Muscle of leg (tissue), 11 donors: Measurements from ENCODE around the gene DOCK2. TPM values are rescaled to one million over a fixed set of nuclear protein-coding genes. Genes with fewer than 3 reads are reported as not detected.
"Not testable (repeated sequence)": the region's sequence is repeated elsewhere in the genome, so short reads cannot be mapped to it uniquely, and the experiment has no call there.

Experiments used
- DNase-seq: peaks from one replicate; pipeline ENCODE4 v3.0.0; 2013
- H3K27ac ChIP-seq: one replicate; pipeline ENCODE4 v1.5.1; 2013; ENCODE audit warnings: mild to moderate bottlenecking, low read length, control low read depth
- H3K27me3 ChIP-seq: one replicate; pipeline ENCODE4 v1.6.1; 2013; ENCODE audit warnings: low read length; ENCODE audit not compliant: control insufficient read depth, insufficient read depth
- H3K36me3 ChIP-seq: one replicate; pipeline ENCODE4 v1.6.1; 2013; ENCODE audit warnings: low read length; ENCODE audit not compliant: control insufficient read depth, insufficient read depth
- H3K4me1 ChIP-seq: one replicate; pipeline ENCODE4 v1.6.1; 2013; ENCODE audit warnings: low read length; ENCODE audit not compliant: control insufficient read depth, insufficient read depth
- H3K4me3 ChIP-seq: one replicate; pipeline ENCODE4 v1.5.1; 2013; ENCODE audit warnings: low read length, control low read depth
- H3K9me3 ChIP-seq: replicated peaks from 2 replicates; pipeline ENCODE4 v1.6.1; 2013; ENCODE audit warnings: low read depth, low read length; ENCODE audit not compliant: control insufficient read depth
- WGBS: methylation state at CpG from one replicate; pipeline ENCODE4 v1.1.5; 2013; ENCODE audit warnings: missing lambda C conversion rate; ENCODE audit not compliant: insufficient coverage; 5-methylcytosine and 5-hydroxymethylcytosine counted together
- polyA plus RNA-seq, 8 donors: library from polyadenylated mRNA; unstranded; fragments of 120-200 nt; gene quantifications; one replicate each; pipeline versions ENCODE4 v1.2.1 to v1.2.3, GENCODE V29; 2013; ENCODE audit warnings: inconsistent platforms in 1 of 8, low replicate concordance in 1 of 8; ENCODE audit not compliant: insufficient read length in 8 of 8, insufficient read depth in 1 of 8
- total RNA-seq: library from RNA; stranded (reverse); fragments of 120-200 nt; gene quantifications from one replicate; pipeline ENCODE4 v1.2.4, GENCODE V29; 2013

The DOCK2 gene
- total and polyA plus RNA-seq, 9 donors, result 3.4 to 4.5 (median 3.8) TPM

GRCh38 chr5:169653091-169653490, 16.0 kb downstream of the DOCK2 start:
- no peaks in the 10 kb centered on the region for H3K9me3 ChIP-seq
- peaks cover 5% of the 10 kb centered on the region for H3K4me1 ChIP-seq
- no peak overlapping the region for H3K4me3 ChIP-seq
- no peaks in the 10 kb centered on the region for H3K36me3 ChIP-seq
- H3K27me3 ChIP-seq, result no peaks in the 10 kb centered on the region
- H3K27ac ChIP-seq, result no peak overlapping the region
- WGBS, result 90% methylated on average over 2 of the region's 5 CpGs
- DNase-seq, result no peak

- no peaks in the 10 kb centered on the region for H3K9me3 ChIP-seq
- H3K4me1 ChIP-seq, result peaks cover 5% of the 10 kb centered on the region
- DNase-seq, result no peak
- H3K27ac ChIP-seq, result no peak overlapping the region
- no peaks in the 10 kb centered on the region for H3K36me3 ChIP-seq
- no peak overlapping the region for H3K4me3 ChIP-seq
- H3K27me3 ChIP-seq, result no peaks in the 10 kb centered on the region
- 67% methylated on average over 1 of the region's 2 CpGs for WGBS
These were observed 18.3 kb downstream of the DOCK2 start for GRCh38 chr5:169655353-169655752.

- Histone ChIP-seq H3K27me3 (no peaks in the 10 kb centered on the region), H3K36me3 (no peaks in the 10 kb centered on the region), H3K4me1 (peaks cover 3% of the 10 kb centered on the region), H3K4me3 (no peak overlapping the region), H3K9me3 (no peaks in the 10 kb centered on the region), H3K27ac (no peak overlapping the region)
- WGBS, result 86% methylated on average over 12 of the region's 15 CpGs
- no peak for DNase-seq
These were observed 19.2 kb downstream of the DOCK2 start for GRCh38 chr5:169656125-169656901.

- Histone ChIP-seq H3K4me1 (no peaks in the 10 kb centered on the region), H3K4me3 (no peak overlapping the region), H3K9me3 (no peaks in the 10 kb centered on the region), H3K27ac (no peak overlapping the region), H3K27me3 (no peaks in the 10 kb centered on the region), H3K36me3 (no peaks in the 10 kb centered on the region)
- WGBS, result no CpG with 5 or more reads among the region's 1 CpG
- DNase-seq, result no peak
These were observed 20.1 kb downstream of the DOCK2 start for GRCh38 chr5:169657127-169657526.

GRCh38 chr5:169662451-169662850, 25.4 kb downstream of the DOCK2 start:
- not testable (repeated sequence) for DNase-seq, H3K4me3 ChIP-seq, H3K4me1 ChIP-seq, H3K9me3 ChIP-seq, H3K27me3 ChIP-seq, H3K27ac ChIP-seq, H3K36me3 ChIP-seq
- no CpG with 5 or more reads among the region's 3 CpGs for WGBS

- Histone ChIP-seq H3K27ac (no peak overlapping the region), H3K4me3 (no peak overlapping the region), H3K9me3 (no peaks in the 10 kb centered on the region), H3K4me1 (no peaks in the 10 kb centered on the region), H3K27me3 (no peaks in the 10 kb centered on the region), H3K36me3 (no peaks in the 10 kb centered on the region)
- DNase-seq, result no peak
- WGBS, result no CpG with 5 or more reads among the region's 1 CpG
These were observed 26.5 kb downstream of the DOCK2 start for GRCh38 chr5:169663537-169663936.

- Histone ChIP-seq H3K27ac (no peak overlapping the region), H3K36me3 (no peaks in the 10 kb centered on the region), H3K4me1 (no peaks in the 10 kb centered on the region), H3K9me3 (no peaks in the 10 kb centered on the region), H3K27me3 (no peaks in the 10 kb centered on the region), H3K4me3 (no peak overlapping the region)
- DNase-seq, result no peak
- 88% methylated on average over 3 of the region's 4 CpGs for WGBS
These were observed 29.3 kb downstream of the DOCK2 start for GRCh38 chr5:169666365-169666764.

GRCh38 chr5:169667896-169668674, 31.0 kb downstream of the DOCK2 start:
- WGBS, result no CpG with 5 or more reads among the region's 9 CpGs
- no peaks in the 10 kb centered on the region for H3K9me3 ChIP-seq
- no peak overlapping the region for H3K27ac ChIP-seq
- no peak overlapping the region for H3K4me3 ChIP-seq
- H3K4me1 ChIP-seq, result no peaks in the 10 kb centered on the region
- DNase-seq, result no peak
- no peaks in the 10 kb centered on the region for H3K27me3 ChIP-seq
- H3K36me3 ChIP-seq, result no peaks in the 10 kb centered on the region

GRCh38 chr5:169668732-169669131, 31.7 kb downstream of the DOCK2 start:
- H3K9me3 ChIP-seq, result no peaks in the 10 kb centered on the region
- no peaks in the 10 kb centered on the region for H3K4me1 ChIP-seq
- no peaks in the 10 kb centered on the region for H3K27me3 ChIP-seq
- 79% methylated on average over 2 of the region's 4 CpGs for WGBS
- no peak overlapping the region for H3K4me3 ChIP-seq
- H3K27ac ChIP-seq, result no peak overlapping the region
- H3K36me3 ChIP-seq, result no peaks in the 10 kb centered on the region
- DNase-seq, result no peak

- H3K4me3 ChIP-seq, result no peak overlapping the region
- no peaks in the 10 kb centered on the region for H3K9me3 ChIP-seq
- DNase-seq, result no peak
- no peaks in the 10 kb centered on the region for H3K27me3 ChIP-seq
- H3K36me3 ChIP-seq, result no peaks in the 10 kb centered on the region
- H3K4me1 ChIP-seq, result no peaks in the 10 kb centered on the region
- no peak overlapping the region for H3K27ac ChIP-seq
- WGBS, result 63% methylated on average over 3 of the region's 6 CpGs
These were observed 33.9 kb downstream of the DOCK2 start for GRCh38 chr5:169670769-169671525.
